ENCODE data around the gene ELAVL3. TPM values are rescaled to one million over a fixed set of nuclear protein-coding genes. Genes with fewer than 3 reads are reported as not detected.
"Not testable (repeated sequence)": the region's sequence is repeated elsewhere in the genome, so short reads cannot be mapped to it uniquely, and the experiment has no call there.

The ELAVL3 gene
- total RNA-seq, 2 experiments from 2014 or later: not detected

GRCh38 chr19:11420429-11421370 is 60.1 kb downstream of the ELAVL3 start:
- Mint-ChIP-seq H3K4me3 (no peak overlapping the region), H3K27me3 (peaks cover 64% of the 10 kb centered on the region)
- no peak for DNase-seq

GRCh38 chr19:11418549-11419506 is 62.0 kb downstream of the ELAVL3 start, which contains the start of gene RGL3:
RGL3 (minus strand) TSS chr19:11419314; CDS start chr19:11419278, 36 bp downstream.
- Mint-ChIP-seq H3K27ac (no peak within 1 kb of the TSS), H3K9me3 (no peaks in the 10 kb centered on the region), H3K4me3 (no peak within 1 kb of the TSS), H3K36me3 (ENCODE audit: low read depth) (no peaks in the 10 kb centered on the region), H3K27me3 (peaks cover 64% of the 10 kb centered on the region), H3K4me1 (peaks cover 33% of the 10 kb centered on the region)
- POLR2A ChIA-PET: no interaction called here
- CTCF ChIA-PET: no interaction called here
- no peak for DNase-seq

More at GRCh38 chr19:11420429-11421370, 60.1 kb downstream of the ELAVL3 start:
- Mint-ChIP-seq H3K36me3 (ENCODE audit: low read depth) (no peaks in the 10 kb centered on the region), H3K4me1 (peaks cover 34% of the 10 kb centered on the region), H3K9me3 (no peaks in the 10 kb centered on the region), H3K27ac (no peak overlapping the region)
- ChIA-PET POLR2A (interaction anchor here (1.0 to 1.6 kb wide), 4 partner anchors 16 to 62 kb away, joined by 3 to 5 read pairs (median 4); no protein-coding TSS in a partner anchor), CTCF (interaction anchor here (0.8 to 1.6 kb wide), 2 partner anchors 34 to 39 kb away, joined by 3 to 8 read pairs; no protein-coding TSS in a partner anchor)

GRCh38 chr19:11418094-11418548 is 62.7 kb downstream of the ELAVL3 start:
- H3K9me3 Mint-ChIP-seq: no peaks in the 10 kb centered on the region
- no peak overlapping the region for H3K4me3 Mint-ChIP-seq
- CTCF ChIA-PET: interaction anchor here (0.6 kb wide), 1 partner anchor 10 kb away, joined by 4 read pairs; no protein-coding TSS in a partner anchor
- peaks cover 57% of the 10 kb centered on the region for H3K27me3 Mint-ChIP-seq
- peaks cover 26% of the 10 kb centered on the region for H3K4me1 Mint-ChIP-seq
- H3K27ac Mint-ChIP-seq: no peak overlapping the region
- POLR2A ChIA-PET: no interaction called here
- DNase-seq: no peak
- no peaks in the 10 kb centered on the region for H3K36me3 Mint-ChIP-seq (ENCODE audit: low read depth)

- peaks cover 44% of the 10 kb centered on the region for H3K27me3 Mint-ChIP-seq
Observed at GRCh38 chr19:11416346-11417052, 64.3 kb downstream of the ELAVL3 start.

GRCh38 chr19:11414544-11414943 is 66.3 kb downstream of the ELAVL3 start:
- H3K4me1 Mint-ChIP-seq: no peaks in the 10 kb centered on the region
- H3K27ac Mint-ChIP-seq: no peak overlapping the region
- H3K36me3 Mint-ChIP-seq (ENCODE audit: low read depth): no peaks in the 10 kb centered on the region
- ChIA-PET POLR2A (no interaction called here), CTCF (no interaction called here)
- no peak for DNase-seq
- H3K27me3 Mint-ChIP-seq: peaks cover 36% of the 10 kb centered on the region
- H3K4me3 Mint-ChIP-seq: no peak overlapping the region
- no peaks in the 10 kb centered on the region for H3K9me3 Mint-ChIP-seq

More at GRCh38 chr19:11416346-11417052, 64.3 kb downstream of the ELAVL3 start:
- H3K4me3 Mint-ChIP-seq: no peak overlapping the region
- peaks cover 11% of the 10 kb centered on the region for H3K4me1 Mint-ChIP-seq
- CTCF ChIA-PET: no interaction called here
- POLR2A ChIA-PET: no interaction called here
- H3K9me3 Mint-ChIP-seq: no peaks in the 10 kb centered on the region
- DNase-seq: no peak
- no peaks in the 10 kb centered on the region for H3K36me3 Mint-ChIP-seq (ENCODE audit: low read depth)
- H3K27ac Mint-ChIP-seq: no peak overlapping the region

GRCh38 chr19:11410682-11411081 is 70.2 kb downstream of the ELAVL3 start:
- no peak for DNase-seq
- H3K27me3 Mint-ChIP-seq: peaks cover 14% of the 10 kb centered on the region
- H3K36me3 Mint-ChIP-seq (ENCODE audit: low read depth): no peaks in the 10 kb centered on the region
- no peaks in the 10 kb centered on the region for H3K9me3 Mint-ChIP-seq
- ChIA-PET POLR2A (no interaction called here), CTCF (interaction anchor here (2.2 kb wide), 1 partner anchor 29 kb away, joined by 7 read pairs; no protein-coding TSS in a partner anchor)
- no peak overlapping the region for H3K27ac Mint-ChIP-seq
- no peak overlapping the region for H3K4me3 Mint-ChIP-seq
- H3K4me1 Mint-ChIP-seq: no peaks in the 10 kb centered on the region

- ChIA-PET POLR2A (no interaction called here), CTCF (interaction anchor here (2.1 kb wide), 1 partner anchor 28 kb away, joined by 9 read pairs; no protein-coding TSS in a partner anchor)
- peaks cover 10% of the 10 kb centered on the region for H3K27me3 Mint-ChIP-seq
- H3K4me1 Mint-ChIP-seq: no peaks in the 10 kb centered on the region
- no peak overlapping the region for H3K27ac Mint-ChIP-seq
- no peaks in the 10 kb centered on the region for H3K9me3 Mint-ChIP-seq
- DNase-seq: no peak
- H3K4me3 Mint-ChIP-seq: no peak overlapping the region
- no peaks in the 10 kb centered on the region for H3K36me3 Mint-ChIP-seq (ENCODE audit: low read depth)
Observed at GRCh38 chr19:11408591-11408990, 72.3 kb downstream of the ELAVL3 start.

- H3K36me3 Mint-ChIP-seq (ENCODE audit: low read depth); H3K4me3 Mint-ChIP-seq; POLR2A ChIA-PET; H3K27ac Mint-ChIP-seq; H3K9me3 Mint-ChIP-seq; DNase-seq; H3K4me1 Mint-ChIP-seq: not testable (repeated sequence)
- peaks cover 10% of the 10 kb centered on the region for H3K27me3 Mint-ChIP-seq
- CTCF ChIA-PET: interaction anchor here (0.6 to 2.1 kb wide), 4 partner anchors 26 to 1305 kb away, joined by 3 to 9 read pairs (median 4); no protein-coding TSS in a partner anchor
Observed at GRCh38 chr19:11406703-11407236, 74.1 kb downstream of the ELAVL3 start.

GRCh38 chr19:11405846-11406643 is 74.8 kb downstream of the ELAVL3 start:
- Mint-ChIP-seq H3K9me3 (no peaks in the 10 kb centered on the region), H3K4me1 (no peaks in the 10 kb centered on the region), H3K27me3 (peaks cover 6% of the 10 kb centered on the region), H3K27ac (no peak overlapping the region), H3K36me3 (ENCODE audit: low read depth) (no peaks in the 10 kb centered on the region), H3K4me3 (no peak overlapping the region)
- no peak for DNase-seq
- POLR2A ChIA-PET: no interaction called here
- CTCF ChIA-PET: interaction anchor here (0.7 to 2.1 kb wide), 3 partner anchors 13 to 115 kb away, joined by 3 to 9 read pairs (median 4); no protein-coding TSS in a partner anchor

GRCh38 chr19:11404588-11405222 is 76.1 kb downstream of the ELAVL3 start:
- H3K27me3 Mint-ChIP-seq: peaks cover 4% of the 10 kb centered on the region
- H3K27ac Mint-ChIP-seq: no peak overlapping the region
- no peaks in the 10 kb centered on the region for H3K9me3 Mint-ChIP-seq
- H3K36me3 Mint-ChIP-seq (ENCODE audit: low read depth): no peaks in the 10 kb centered on the region
- ChIA-PET CTCF (no interaction called here), POLR2A (no interaction called here)
- H3K4me3 Mint-ChIP-seq: no peak overlapping the region
- H3K4me1 Mint-ChIP-seq: no peaks in the 10 kb centered on the region
- DNase-seq: no peak
